ENCODE data around the gene DIO3.

- TF ChIP-seq CTCF (conservative IDR thresholded peaks at IDR 0.05; ENCODE audit: low read depth, low read length) (no peak), EZH2phosphoT487 (IDR thresholded peaks at IDR 0.05; ENCODE audit: borderline replicate concordance, low read length) (no peak), EZH2 (IDR thresholded peaks at IDR 0.05; ENCODE audit: low read length, unreplicated experiment) (no peak)
Observed at GRCh38 chr14:101547961-101548669, 13.2 kb upstream of the DIO3 start.
